Astrocyte (in vitro differentiated cells and primary cell): Measurements from ENCODE around the gene NPEPL1. TPM values are rescaled to one million over a fixed set of nuclear protein-coding genes. Genes with fewer than 3 reads are reported as not detected.

ENCODE experiments used
- DNase-seq: peaks from one replicate; pipeline ENCODE4 v3.0.0-alpha.2; 2010; ENCODE audit warnings: low read depth
- FAIRE-seq: peaks from 2 replicates; lab custom pipeline; 2011; peaks lifted over from hg19 to GRCh38; lab: Jason Lieb, UNC
- H2AFZ ChIP-seq: 2 replicates; pipeline ENCODE4 v1.6.0; 2012; ENCODE audit warnings: low read depth, low read length, inconsistent platforms
- H3K27ac ChIP-seq: 2 replicates; pipeline ENCODE4 v1.5.1; 2011; ENCODE audit warnings: low read depth, low read length, inconsistent platforms
- H3K27me3 ChIP-seq: 2 replicates; pipeline ENCODE4 v1.6.0; 2011; ENCODE audit warnings: low read length, inconsistent platforms; ENCODE audit not compliant: insufficient read depth
- H3K36me3 ChIP-seq: 2 replicates; pipeline ENCODE4 v1.5.1; 2011; ENCODE audit warnings: low read length, inconsistent platforms; ENCODE audit not compliant: insufficient read depth
- H3K4me1 ChIP-seq: 2 replicates; pipeline ENCODE4 v1.5.1; 2011; ENCODE audit warnings: low read length, inconsistent platforms; ENCODE audit not compliant: insufficient read depth
- H3K4me2 ChIP-seq: 2 replicates; pipeline ENCODE4 v1.6.0; 2012; ENCODE audit warnings: low read length, inconsistent platforms
- H3K4me3 ChIP-seq: 2 replicates; pipeline ENCODE4 v1.5.1; 2011; ENCODE audit warnings: low read depth, mild to moderate bottlenecking, low read length, inconsistent platforms; ENCODE audit not compliant: insufficient read depth
- H3K79me2 ChIP-seq: 2 replicates; pipeline ENCODE4 v1.6.0; 2012; ENCODE audit warnings: mild to moderate bottlenecking, low read length, inconsistent platforms; ENCODE audit not compliant: insufficient read depth
- H3K9ac ChIP-seq: 2 replicates; pipeline ENCODE4 v1.6.0; 2012; ENCODE audit warnings: mild to moderate bottlenecking, low read length, inconsistent platforms
- H3K9me3 ChIP-seq: 2 replicates; pipeline ENCODE4 v1.5.1; 2012; ENCODE audit warnings: low read depth, mild to moderate bottlenecking, low read length, inconsistent platforms; ENCODE audit not compliant: insufficient read depth
- H4K20me1 ChIP-seq: 2 replicates; pipeline ENCODE4 v1.6.0; 2012; ENCODE audit warnings: low read length, inconsistent platforms; ENCODE audit not compliant: insufficient read depth
- H3K27ac Mint-ChIP-seq: one replicate; pipeline ENCODE4 v1.8.0; 2021; ENCODE audit warnings: mild to moderate bottlenecking, mixed read lengths; ENCODE audit not compliant: unreplicated experiment
- H3K27me3 Mint-ChIP-seq: one replicate; pipeline ENCODE4 v1.8.0; 2021; ENCODE audit warnings: low read depth, mixed read lengths; ENCODE audit not compliant: unreplicated experiment
- H3K36me3 Mint-ChIP-seq: one replicate; pipeline ENCODE4 v1.8.0; 2021; ENCODE audit warnings: low read depth, mixed read lengths; ENCODE audit not compliant: unreplicated experiment
- H3K4me1 Mint-ChIP-seq: one replicate; pipeline ENCODE4 v1.8.0; 2021; ENCODE audit warnings: low read depth, mixed read lengths; ENCODE audit not compliant: unreplicated experiment
- H3K4me3 Mint-ChIP-seq: one replicate; pipeline ENCODE4 v1.8.0; 2021; ENCODE audit warnings: mild to moderate bottlenecking, moderate library complexity, mixed read lengths; ENCODE audit not compliant: unreplicated experiment
- H3K9me3 Mint-ChIP-seq: one replicate; pipeline ENCODE4 v1.8.0; 2021; ENCODE audit warnings: mild to moderate bottlenecking, mixed read lengths; ENCODE audit not compliant: unreplicated experiment
- EZH2 ChIP-seq: IDR thresholded peaks from 2 replicates; pipeline ENCODE4 v1.6.1; 2012; ENCODE audit warnings: mild to moderate bottlenecking, low read length, inconsistent platforms; ENCODE audit not compliant: insufficient read depth
- total RNA-seq: library from RNA; stranded (reverse); gene quantifications from 2 replicates; pipeline ENCODE4 v1.2.1, GENCODE V29; 2021
- TF ChIP-seq, protein P1 (sequence below): IDR thresholded peaks from 2 replicates; pipeline ENCODE4 v1.5.1; 2011; ENCODE audit warnings: low read depth, mild to moderate bottlenecking, inconsistent platforms, low read length, moderate library complexity; ENCODE audit not compliant: insufficient read depth

The NPEPL1 gene
- total RNA-seq, 1 donor from 2014 or later, result 27.1 TPM

DNA sequence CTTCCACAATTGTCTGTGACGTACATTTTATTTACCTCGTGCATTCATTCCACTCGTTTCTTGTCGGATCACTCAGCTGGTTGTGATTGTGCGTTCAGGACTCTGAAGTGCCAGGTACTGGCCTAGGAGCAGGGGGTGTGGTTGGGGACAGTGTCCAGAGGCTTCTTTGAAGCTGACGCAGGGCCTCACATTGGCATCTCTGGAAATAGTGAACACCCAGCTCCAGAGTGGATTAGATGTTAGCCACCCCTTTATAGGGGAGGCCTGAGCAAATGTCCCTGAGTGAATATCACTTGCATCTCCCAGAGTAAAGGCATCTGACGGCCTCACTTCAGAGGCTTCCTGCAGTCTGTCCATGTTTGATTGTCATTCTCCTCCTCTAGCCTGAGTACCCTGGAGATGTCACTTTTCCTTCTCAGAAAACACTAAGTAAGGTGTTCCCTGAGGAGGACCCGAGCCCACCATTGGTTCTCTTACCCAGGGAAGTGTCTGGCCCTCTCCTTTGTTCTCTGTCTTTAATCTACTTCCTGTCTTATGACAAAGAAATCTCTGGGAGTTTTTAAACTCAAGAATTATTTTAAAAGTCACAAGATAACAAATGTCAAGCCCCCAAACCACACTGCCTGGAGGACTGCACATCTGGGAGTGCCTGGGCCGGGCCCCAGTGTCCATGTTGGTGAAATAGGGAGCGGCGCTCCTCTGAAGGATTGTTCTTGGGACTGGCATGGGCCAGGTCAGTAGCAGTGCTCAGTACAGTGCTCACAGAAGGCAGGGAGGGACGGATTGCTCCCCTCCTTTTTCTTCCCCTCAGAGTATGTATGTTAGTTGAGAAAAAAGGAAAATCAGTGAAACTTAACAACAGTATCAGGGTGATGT lies 30.8 kb upstream of the NPEPL1 start:
- H3K27me3 ChIP-seq, result no peaks in the 10 kb centered on the region
- Mint-ChIP-seq H3K27me3 (no peaks in the 10 kb centered on the region), H3K4me3 (no peak overlapping the region), H3K4me1 (peaks cover 23% of the 10 kb centered on the region), H3K9me3 (no peaks in the 10 kb centered on the region), H3K36me3 (peaks cover 12% of the 10 kb centered on the region), H3K27ac (no peak overlapping the region)
- no peaks in the 10 kb centered on the region for H3K9me3 ChIP-seq
- H3K4me1 ChIP-seq, result peaks cover 3% of the 10 kb centered on the region
- DNase-seq, result no peak
- no peak for FAIRE-seq
- no peak overlapping the region for H3K9ac ChIP-seq
- no peak for TF ChIP-seq EZH2
- TF ChIP-seq, protein P1, sequence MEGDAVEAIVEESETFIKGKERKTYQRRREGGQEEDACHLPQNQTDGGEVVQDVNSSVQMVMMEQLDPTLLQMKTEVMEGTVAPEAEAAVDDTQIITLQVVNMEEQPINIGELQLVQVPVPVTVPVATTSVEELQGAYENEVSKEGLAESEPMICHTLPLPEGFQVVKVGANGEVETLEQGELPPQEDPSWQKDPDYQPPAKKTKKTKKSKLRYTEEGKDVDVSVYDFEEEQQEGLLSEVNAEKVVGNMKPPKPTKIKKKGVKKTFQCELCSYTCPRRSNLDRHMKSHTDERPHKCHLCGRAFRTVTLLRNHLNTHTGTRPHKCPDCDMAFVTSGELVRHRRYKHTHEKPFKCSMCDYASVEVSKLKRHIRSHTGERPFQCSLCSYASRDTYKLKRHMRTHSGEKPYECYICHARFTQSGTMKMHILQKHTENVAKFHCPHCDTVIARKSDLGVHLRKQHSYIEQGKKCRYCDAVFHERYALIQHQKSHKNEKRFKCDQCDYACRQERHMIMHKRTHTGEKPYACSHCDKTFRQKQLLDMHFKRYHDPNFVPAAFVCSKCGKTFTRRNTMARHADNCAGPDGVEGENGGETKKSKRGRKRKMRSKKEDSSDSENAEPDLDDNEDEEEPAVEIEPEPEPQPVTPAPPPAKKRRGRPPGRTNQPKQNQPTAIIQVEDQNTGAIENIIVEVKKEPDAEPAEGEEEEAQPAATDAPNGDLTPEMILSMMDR, result no peak
- H3K4me3 ChIP-seq, result no peak overlapping the region
- peaks cover 97% of the 10 kb centered on the region for H3K79me2 ChIP-seq
- H4K20me1 ChIP-seq, result peaks cover 40% of the 10 kb centered on the region
- H3K4me2 ChIP-seq, result no peak overlapping the region
- no peak overlapping the region for H3K27ac ChIP-seq
- H3K36me3 ChIP-seq, result peaks cover 3% of the 10 kb centered on the region
- H2AFZ ChIP-seq, result no peak overlapping the region

DNA sequence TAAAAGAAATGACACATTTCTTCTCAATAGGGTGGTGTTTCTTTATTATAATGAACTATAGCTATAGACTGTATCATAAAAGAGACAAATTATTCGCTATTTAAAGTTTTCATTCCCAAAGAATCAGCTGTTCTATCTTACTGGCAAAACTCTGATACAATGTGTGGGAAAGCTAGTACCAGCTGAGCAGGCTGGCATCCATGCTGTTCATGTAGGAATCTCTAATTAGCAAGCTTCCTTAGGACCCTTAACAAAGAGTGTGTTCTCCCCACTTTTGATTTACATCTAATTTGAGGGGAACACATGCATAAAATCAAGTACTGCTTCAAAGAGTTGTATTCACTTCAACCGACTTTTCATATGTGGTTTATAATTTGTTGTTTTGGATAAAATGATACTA lies 28.3 kb upstream of the NPEPL1 start:
- no peak for FAIRE-seq
- DNase-seq, result no peak
- H3K27ac Mint-ChIP-seq, result no peak overlapping the region
- H3K27me3 Mint-ChIP-seq, result no peaks in the 10 kb centered on the region
- H3K9ac ChIP-seq, result no peak overlapping the region
- H4K20me1 ChIP-seq, result peaks cover 33% of the 10 kb centered on the region
- no peak overlapping the region for H3K27ac ChIP-seq
- no peak overlapping the region for H2AFZ ChIP-seq
- no peaks in the 10 kb centered on the region for H3K9me3 Mint-ChIP-seq
- H3K4me3 Mint-ChIP-seq, result no peak overlapping the region
- peaks cover 3% of the 10 kb centered on the region for H3K4me1 ChIP-seq
- H3K9me3 ChIP-seq, result no peaks in the 10 kb centered on the region
- H3K36me3 Mint-ChIP-seq, result peaks cover 16% of the 10 kb centered on the region
- H3K4me3 ChIP-seq, result no peak overlapping the region
- TF ChIP-seq, protein P1, result no peak
- peaks cover 78% of the 10 kb centered on the region for H3K79me2 ChIP-seq
- peaks cover 11% of the 10 kb centered on the region for H3K4me1 Mint-ChIP-seq
- peaks cover 11% of the 10 kb centered on the region for H3K36me3 ChIP-seq
- no peaks in the 10 kb centered on the region for H3K27me3 ChIP-seq
- no peak overlapping the region for H3K4me2 ChIP-seq

DNA sequence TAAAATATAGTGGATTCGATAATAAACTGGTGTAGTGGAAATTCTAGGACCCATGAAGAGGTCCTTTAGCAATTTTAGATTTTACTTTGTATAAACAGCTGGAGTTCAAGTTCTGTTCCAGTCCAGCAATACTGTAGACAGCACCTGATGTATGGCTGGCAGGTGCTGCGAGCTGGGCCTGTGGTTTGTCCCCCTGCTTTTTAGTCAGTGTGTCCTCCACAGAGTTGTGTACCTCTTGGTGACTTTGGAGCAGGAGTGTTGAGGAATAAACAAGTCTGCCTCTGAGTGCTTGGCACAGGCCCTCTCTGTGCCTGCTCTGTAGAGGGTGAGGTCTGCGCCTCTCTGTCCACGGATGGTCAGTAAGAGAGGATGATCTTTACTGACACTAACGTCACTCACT lies 27.7 kb upstream of the NPEPL1 start:
- H3K4me1 Mint-ChIP-seq, result peaks cover 12% of the 10 kb centered on the region
- Histone ChIP-seq H2AFZ (no peak overlapping the region), H4K20me1 (peaks cover 31% of the 10 kb centered on the region), H3K27me3 (no peaks in the 10 kb centered on the region), H3K36me3 (peaks cover 15% of the 10 kb centered on the region), H3K79me2 (peaks cover 74% of the 10 kb centered on the region), H3K4me2 (no peak overlapping the region), H3K27ac (no peak overlapping the region), H3K9ac (no peak overlapping the region), H3K4me1 (peaks cover under 1% of the 10 kb centered on the region), H3K9me3 (no peaks in the 10 kb centered on the region), H3K4me3 (no peak overlapping the region)
- DNase-seq (no peak), FAIRE-seq (no peak)
- peaks cover 15% of the 10 kb centered on the region for H3K36me3 Mint-ChIP-seq
- no peak overlapping the region for H3K4me3 Mint-ChIP-seq
- H3K27ac Mint-ChIP-seq, result no peak overlapping the region
- TF ChIP-seq, protein P1, result no peak
- no peak for TF ChIP-seq EZH2
- H3K9me3 Mint-ChIP-seq, result no peaks in the 10 kb centered on the region
- no peaks in the 10 kb centered on the region for H3K27me3 Mint-ChIP-seq
